SK-N-SH treated with all-trans-retinoic acid at 6 μM for 48 hours (cell line): Measurements from ENCODE around the gene PTH1R.

ENCODE experiments used
- CREB5 ChIP-seq: fragments of 250-450 bp; sonication (Bioruptor Pico); IDR thresholded peaks from 2 replicates; pipeline ENCODE4 v1.5.1; 2020; ENCODE audit warnings: low read depth, mild to moderate bottlenecking, moderate library complexity
- CSRNP3 ChIP-seq: fragments of 250-450 bp; sonication (Bioruptor Pico); IDR thresholded peaks from 2 replicates; pipeline ENCODE4 v1.5.1; 2021; ENCODE audit warnings: mild to moderate bottlenecking, moderate library complexity
- ZFP3 ChIP-seq: fragments of 250-450 bp; sonication (Bioruptor Pico); IDR thresholded peaks from 2 replicates; pipeline ENCODE4 v1.5.0; 2020; ENCODE audit warnings: mild to moderate bottlenecking, moderate library complexity
- ZFP30 ChIP-seq: fragments of 450-650 bp; formaldehyde crosslinking; IDR thresholded peaks from 2 replicates; pipeline ENCODE4 v1.5.0; 2022; ENCODE audit warnings: mild to moderate bottlenecking, moderate library complexity

GRCh38 chr3:46845397-46845859 is 32.1 kb upstream of the PTH1R start:
- TF ChIP-seq CSRNP3 (CRISPR knock-in tag) (0 out of 2 replicates have a peak, but pooled peaks have one; percentile 51), CREB5 (CRISPR knock-in tag) (0 out of 2 replicates have a peak, but pooled peaks have one; percentile 20), ZFP3 (CRISPR knock-in tag) (no peak), ZFP30 (CRISPR knock-in tag) (no peak)
